ENCODE results near the gene ASB6. TPM values are rescaled to one million over a fixed set of nuclear protein-coding genes. Genes with fewer than 3 reads are reported as not detected.

The ASB6 gene
- total RNA-seq, 1 experiment from 2014 or later = 21.0 TPM

DNA sequence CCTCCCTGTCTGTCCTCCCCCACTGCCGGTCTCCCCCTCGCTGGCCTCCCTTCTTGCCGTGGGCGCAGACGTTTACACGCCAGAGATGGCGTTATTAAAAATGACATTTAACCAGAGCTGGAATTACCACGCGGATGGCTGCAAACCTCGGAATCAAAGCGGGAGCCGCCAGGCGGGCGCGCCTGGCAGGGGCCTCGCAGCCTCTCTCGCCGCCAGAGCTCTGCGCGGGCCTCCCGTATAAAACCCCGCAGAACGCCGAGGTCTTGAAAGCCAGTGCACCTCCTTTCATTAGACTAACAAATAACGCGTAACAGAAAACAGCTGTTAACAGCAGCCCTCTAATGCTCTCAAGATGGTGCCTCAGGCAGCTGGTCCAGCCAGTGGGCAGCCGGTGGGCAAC lies 33.7 kb upstream of the ASB6 start:
- WGBS (ENCODE audit: extremely low coverage, insufficient read length, low lambda C conversion rate) = no CpG with 5 or more reads among the region's 27 CpGs
- Histone ChIP-seq H2AFZ (ENCODE audit: low read length) (no peak overlapping the region), H3K23ac (ENCODE audit: insufficient read length, low read depth, low read length) (no peak overlapping the region), H4K91ac (ENCODE audit: insufficient read length, low read depth, low read length) (no peak overlapping the region), H3K27me3 (ENCODE audit: insufficient read depth, low read length) (no peaks in the 10 kb centered on the region), H2BK5ac (ENCODE audit: insufficient read length, low read length) (no peak overlapping the region), H3K27ac (ENCODE audit: insufficient read length, low read depth, low read length) (no peak overlapping the region), H2BK120ac (ENCODE audit: low read depth, low read length, poor library complexity, severe bottlenecking) (no peak overlapping the region), H2BK12ac (ENCODE audit: insufficient read length, low read depth, low read length) (no peak overlapping the region), H3K23me2 (ENCODE audit: insufficient read length, low read depth, low read length, poor library complexity, severe bottlenecking) (no peaks in the 10 kb centered on the region), H3K14ac (ENCODE audit: insufficient read depth, low read length) (no peak overlapping the region; the same call in 1 of the 2 replicates), H2AK5ac (ENCODE audit: insufficient read length, low read length) (no peak overlapping the region), H4K5ac (ENCODE audit: insufficient read length, low read depth, low read length) (no peak overlapping the region), H3K18ac (ENCODE audit: insufficient read length, low read depth, low read length) (no peak overlapping the region), H3K9me3 (ENCODE audit: control insufficient read depth, low read depth, low read length) (no peaks in the 10 kb centered on the region), H2BK20ac (ENCODE audit: low read depth, low read length, poor library complexity, severe bottlenecking) (no peak overlapping the region), H3K9ac (ENCODE audit: extremely low read depth, insufficient read length, low read length) (no peak overlapping the region), H3K4me2 (ENCODE audit: insufficient read depth, insufficient read length, low read length) (no peak overlapping the region), H3K4ac (ENCODE audit: low read depth, low read length) (no peak overlapping the region), H4K20me1 (ENCODE audit: control insufficient read depth, insufficient read depth, insufficient read length) (no peaks in the 10 kb centered on the region), H2BK15ac (ENCODE audit: low read depth, low read length) (no peak overlapping the region), H3K56ac (ENCODE audit: insufficient read length, low read depth, low read length) (no peak overlapping the region), H3T11ph (ENCODE audit: low read length) (no peak overlapping the region), H4K8ac (replicated peaks; ENCODE audit: insufficient read length, low read depth, low read length) (no peak overlapping the region), H3K79me2 (ENCODE audit: insufficient read depth, low read length) (no peaks in the 10 kb centered on the region), H3K79me1 (ENCODE audit: insufficient read depth, low read depth, low read length, poor library complexity, severe bottlenecking) (no peaks in the 10 kb centered on the region), H3K4me1 (ENCODE audit: insufficient read depth, low read length) (no peaks in the 10 kb centered on the region)
- Mint-ChIP-seq H3K27me3 (ENCODE audit: low read depth) (peaks cover 8% of the 10 kb centered on the region), H3K4me1 (peaks cover 10 to 22% of the 10 kb centered on the region in 2 experiments), H3K27ac (no peak overlapping the region; a peak in 1 of 7 replicates), H3K9me3 (no peaks in the 10 kb centered on the region), H3K36me3 (ENCODE audit: insufficient read depth in 1 of 3, low read depth in 3 of 3) (no peaks in the 10 kb centered on the region), H3K4me3 (no peak overlapping the region)
- DNase-seq = no peak
- TF ChIP-seq, protein P1, sequence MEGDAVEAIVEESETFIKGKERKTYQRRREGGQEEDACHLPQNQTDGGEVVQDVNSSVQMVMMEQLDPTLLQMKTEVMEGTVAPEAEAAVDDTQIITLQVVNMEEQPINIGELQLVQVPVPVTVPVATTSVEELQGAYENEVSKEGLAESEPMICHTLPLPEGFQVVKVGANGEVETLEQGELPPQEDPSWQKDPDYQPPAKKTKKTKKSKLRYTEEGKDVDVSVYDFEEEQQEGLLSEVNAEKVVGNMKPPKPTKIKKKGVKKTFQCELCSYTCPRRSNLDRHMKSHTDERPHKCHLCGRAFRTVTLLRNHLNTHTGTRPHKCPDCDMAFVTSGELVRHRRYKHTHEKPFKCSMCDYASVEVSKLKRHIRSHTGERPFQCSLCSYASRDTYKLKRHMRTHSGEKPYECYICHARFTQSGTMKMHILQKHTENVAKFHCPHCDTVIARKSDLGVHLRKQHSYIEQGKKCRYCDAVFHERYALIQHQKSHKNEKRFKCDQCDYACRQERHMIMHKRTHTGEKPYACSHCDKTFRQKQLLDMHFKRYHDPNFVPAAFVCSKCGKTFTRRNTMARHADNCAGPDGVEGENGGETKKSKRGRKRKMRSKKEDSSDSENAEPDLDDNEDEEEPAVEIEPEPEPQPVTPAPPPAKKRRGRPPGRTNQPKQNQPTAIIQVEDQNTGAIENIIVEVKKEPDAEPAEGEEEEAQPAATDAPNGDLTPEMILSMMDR (conservative IDR thresholded peaks at IDR 0.05) = no peak

Measured in H9 (cell line).